ENCODE results near the gene LMTK3.

The LMTK3 gene

DNA sequence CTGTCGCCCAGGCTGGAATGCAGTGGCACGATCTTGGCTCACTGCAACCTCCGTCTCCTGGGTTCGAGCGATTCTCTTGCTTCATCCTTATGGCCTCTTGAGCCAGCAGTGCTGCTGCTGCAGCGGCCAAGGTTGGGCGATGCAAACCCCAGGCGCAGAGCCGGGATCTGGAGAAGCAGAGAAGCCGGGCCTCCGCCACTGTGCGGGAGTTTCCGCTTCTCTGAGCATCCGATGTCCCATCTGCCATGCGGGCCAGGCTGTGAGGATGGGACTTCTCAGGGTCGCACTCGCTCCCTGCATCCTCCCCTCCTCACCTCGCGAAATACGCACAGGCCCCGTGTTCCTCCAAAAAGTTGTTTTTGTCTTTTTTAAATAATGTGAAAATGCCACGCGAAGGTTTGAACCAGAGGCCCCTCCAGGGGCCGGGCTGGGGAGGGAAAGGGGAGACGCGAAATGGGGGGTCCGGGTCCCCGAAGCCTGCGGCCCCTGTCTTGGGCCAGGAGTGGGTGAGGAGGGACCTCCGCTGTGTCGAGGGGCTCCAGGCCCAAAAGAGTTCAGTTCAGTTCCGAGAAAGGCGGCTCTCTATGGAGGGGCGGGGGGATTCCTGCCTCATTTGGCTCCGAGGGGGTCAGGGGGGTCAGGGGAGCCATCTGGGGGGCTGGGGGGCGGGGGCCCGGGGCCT, 26.6 kb downstream of the LMTK3 start:
- no peak for DNase-seq

DNA sequence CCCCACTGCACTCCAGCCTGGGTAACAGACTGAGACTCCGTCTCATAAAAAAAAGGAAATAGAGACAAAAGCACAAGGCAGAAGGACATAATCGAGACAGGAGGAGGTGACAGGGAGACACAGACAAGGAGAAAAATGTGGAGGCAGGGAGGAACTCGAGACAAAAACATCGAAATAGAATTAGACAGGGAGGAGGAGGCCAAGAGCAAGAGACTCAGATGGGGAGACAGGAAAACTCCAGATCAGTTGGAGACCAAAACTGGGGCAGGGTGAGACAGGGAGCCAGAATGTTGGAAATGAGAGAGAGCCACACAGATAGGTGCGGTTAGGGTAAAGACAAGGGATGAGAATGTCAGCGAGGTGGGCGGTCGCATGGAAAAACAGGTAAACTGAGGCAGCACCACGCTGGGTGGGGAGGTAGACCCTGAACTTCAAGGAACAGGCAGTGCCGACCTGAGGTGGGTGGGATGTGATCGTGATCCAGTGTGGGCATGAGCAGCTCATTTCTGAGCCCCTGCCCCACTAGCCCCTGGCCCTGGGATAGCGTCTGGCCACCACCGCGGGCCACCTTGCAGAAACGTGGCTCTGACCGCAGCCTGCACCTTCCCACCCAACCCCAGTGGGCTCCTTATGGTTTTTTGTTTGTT, 27.3 kb downstream of the LMTK3 start:
- DNase-seq = no peak

DNA sequence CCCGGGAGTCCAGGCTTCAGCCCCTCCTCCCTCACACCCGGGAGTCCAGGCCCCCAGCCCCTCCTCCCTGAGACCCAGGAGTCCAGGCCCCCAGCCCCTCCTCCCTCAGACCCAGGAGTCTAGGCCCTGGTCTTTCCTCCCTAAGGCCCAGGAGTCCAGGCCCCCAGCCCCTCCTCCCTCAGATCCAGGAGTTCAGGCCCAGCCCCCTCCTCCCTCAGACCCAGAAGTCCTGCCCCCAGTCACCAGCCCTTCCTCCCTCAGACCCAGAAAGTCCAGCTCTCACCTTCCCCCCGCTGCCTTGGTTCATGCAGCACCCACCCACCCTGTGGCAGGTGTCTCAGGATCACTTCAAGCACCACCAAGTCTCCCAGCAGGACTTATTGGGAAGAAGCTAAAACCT, 28.3 kb downstream of the LMTK3 start:
- no peak for DNase-seq

DNA sequence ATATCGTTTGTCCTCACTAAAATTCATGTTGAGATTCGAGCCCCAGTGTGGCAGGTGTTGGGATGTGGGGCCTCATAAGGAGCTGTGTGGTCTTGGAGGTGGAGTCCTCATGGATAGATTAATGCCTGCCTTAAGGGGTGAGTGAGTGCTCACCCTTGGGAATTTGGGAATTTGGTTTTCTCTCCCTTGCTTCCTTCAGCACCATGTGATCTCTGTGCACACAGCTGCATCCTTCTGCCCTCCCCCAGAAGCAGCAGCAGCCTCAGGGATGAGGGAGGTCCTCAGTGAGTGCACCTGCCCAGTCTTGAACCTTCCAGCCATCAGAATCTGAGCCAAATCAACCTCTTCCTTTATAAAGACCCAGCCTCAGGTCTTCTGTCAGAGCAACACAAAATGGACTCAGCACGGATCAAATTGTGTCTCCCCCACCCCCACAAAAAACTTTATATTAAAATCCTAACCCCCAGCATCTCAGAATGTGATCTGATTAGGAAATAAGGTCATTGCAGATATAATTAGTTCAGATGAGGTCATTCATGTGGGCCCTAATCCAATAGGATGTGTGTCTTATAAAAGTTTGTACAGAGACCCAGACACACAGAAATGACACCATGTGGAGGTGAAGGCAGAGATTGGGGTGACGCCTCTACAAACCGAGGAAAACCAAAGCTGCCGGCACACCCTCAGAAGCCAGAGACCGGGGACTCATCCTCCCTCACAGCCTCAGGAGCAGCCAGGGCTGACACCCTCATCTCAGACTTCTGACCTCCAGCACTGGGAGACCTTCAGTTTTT, 29.6 kb downstream of the LMTK3 start:
- DNase-seq = peak; percentile 36

DNA sequence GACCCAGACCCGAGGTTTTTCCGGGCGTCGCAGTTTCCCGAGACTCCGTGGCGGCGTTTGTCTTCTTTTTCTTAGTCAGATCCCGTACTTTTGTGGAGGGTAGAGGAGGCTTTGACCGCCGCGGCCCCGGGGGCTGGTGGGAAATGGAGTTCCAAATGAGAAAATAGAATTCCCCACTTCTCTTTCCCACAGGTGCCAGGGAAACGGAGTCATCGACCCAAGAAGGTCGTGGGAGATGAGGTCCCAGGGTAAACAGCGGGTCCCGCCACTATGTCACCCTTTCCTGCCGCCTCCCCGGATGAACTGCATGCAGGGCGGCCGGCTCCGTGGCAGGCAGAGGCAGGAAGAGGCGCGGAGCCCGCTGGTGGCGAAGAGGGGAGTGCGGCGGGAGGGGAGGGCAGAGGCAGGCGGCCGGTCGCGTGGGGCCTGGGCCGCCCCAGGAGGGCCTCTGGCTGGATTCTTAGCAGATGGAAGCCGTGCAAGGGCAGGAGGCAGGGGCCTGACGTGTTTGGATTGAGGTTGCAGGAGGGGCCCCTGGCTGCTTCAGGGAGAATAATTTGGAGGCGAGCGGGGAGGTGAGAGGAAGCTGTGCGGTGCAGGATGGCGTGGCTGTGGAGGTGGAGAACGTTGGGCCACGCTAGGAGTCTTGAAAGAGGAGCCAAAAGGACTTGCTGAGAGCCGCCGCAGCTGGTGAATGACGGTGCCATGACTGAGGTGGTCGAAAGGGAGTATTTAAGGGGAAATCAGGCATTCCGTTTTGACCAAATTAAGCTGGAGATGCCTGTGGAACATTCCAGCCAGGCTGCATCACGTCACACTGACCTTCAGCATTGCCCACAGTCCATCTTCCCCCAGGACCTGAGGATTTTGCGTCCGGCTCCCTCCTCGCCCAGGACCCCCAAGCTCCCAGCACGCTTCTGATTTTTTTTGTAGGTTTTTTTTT, 30.8 kb downstream of the LMTK3 start:
- DNase-seq = peak; percentile 84

DNA sequence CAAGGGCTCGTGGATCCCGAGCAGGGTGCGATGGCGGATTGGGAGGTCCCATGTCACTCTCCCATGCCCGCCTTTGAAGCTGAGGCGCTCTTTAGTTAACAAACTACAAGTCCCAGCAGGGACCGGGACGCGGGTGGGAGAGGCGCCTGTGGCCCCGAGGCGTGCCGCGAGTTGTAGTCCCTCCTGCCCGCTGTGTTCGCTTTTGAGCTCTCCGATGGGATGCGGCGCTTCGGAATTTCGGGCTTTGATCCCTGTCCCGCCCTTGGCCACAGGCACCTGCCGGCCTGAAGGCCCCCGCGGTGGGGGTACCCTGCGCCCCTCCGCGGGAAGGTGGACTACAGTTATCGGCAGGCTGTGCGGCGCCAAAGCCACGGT, 31.5 kb downstream of the LMTK3 start:
- DNase-seq = peak; percentile 83

DNA sequence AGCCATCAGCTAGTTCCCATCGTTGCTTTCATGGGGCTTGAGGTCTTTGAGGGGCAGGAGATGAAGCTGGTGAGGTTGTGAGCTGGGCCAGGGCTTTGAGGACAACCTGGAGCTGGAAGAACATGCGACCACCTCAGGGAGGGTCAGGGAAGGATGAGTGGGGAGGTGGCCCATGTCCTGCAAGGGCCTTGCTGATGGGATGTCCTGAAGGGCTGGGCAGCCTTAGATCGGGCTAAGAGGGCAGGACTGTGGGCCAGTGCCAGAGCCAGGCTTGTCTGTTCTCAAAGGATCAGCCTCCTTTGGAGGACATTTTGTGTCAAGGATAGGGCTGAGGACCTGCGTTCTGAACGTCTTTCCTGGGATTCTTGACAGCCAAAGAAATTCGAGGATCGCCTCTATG, 31.9 kb downstream of the LMTK3 start:
- peak; percentile 54 for DNase-seq

DNA sequence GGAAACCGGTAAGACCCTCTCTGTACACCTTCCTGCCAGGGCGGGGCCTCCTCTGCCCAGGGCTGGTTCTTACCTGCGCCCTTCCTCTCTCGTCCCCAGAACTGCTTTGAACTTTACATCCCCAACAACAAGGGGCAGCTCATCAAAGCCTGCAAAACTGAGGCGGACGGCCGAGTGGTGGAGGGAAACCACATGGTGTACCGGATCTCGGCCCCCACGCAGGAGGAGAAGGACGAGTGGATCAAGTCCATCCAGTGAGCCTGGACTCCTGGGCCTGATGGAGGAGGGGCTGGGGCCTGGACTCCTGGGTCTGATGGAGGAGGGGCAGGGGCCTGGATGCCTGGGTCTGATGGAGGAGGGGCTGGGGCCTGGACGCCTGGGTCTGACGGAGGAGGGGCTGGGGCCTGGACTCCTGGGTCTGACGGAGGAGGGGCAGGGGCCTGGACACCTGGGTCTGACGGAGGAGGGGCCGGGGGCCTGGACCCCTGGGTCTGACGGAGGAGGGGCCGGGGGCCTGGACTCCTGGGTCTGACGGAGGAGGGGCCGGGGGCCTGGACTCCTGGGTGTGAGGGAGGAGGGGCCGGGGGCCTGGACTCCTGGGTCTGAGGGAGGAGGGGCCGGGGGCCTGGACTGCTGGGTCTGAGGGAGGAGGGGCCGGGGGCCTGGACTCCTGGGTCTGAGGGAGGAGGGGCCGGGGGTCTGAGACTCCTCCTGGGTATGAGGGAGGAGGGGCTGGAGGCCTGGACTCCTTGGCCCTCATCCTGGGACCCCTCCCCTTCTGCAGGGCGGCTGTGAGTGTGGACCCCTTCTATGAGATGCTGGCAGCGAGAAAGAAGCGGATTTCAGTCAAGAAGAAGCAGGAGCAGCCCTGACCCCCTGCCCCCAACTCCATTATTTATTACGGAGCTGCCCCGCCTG, 33.0 kb downstream of the LMTK3 start:
- no peak for DNase-seq

DNA sequence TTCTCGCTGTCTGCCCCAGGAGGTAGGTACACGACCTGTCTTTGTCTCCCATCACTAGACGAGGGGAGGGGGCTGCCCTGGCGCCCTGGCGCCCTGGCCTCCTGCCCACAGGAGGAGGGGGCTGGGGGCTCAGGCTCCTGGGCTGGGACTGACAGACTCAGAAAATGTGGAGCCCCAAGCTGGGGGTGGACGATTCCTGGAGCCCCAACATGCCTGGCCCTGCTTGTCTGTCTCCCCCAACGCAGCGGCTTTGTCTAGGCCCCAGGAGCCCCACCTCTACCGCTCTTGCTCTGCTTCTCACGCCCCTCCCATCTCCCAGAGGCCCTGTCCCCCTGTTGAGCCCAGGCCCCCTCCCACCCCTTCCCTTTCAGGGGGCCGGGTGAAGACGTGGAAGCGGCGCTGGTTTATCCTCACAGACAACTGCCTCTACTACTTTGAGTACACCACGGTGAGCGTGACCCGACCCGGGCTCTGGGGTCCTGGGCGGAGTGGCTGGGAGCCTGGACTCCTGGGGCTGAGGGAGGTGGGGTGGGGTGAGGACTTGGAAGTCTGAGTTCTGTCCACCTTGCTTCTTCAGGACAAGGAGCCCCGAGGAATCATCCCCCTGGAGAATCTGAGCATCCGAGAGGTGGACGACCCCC, 33.8 kb downstream of the LMTK3 start:
- DNase-seq = no peak

DNA sequence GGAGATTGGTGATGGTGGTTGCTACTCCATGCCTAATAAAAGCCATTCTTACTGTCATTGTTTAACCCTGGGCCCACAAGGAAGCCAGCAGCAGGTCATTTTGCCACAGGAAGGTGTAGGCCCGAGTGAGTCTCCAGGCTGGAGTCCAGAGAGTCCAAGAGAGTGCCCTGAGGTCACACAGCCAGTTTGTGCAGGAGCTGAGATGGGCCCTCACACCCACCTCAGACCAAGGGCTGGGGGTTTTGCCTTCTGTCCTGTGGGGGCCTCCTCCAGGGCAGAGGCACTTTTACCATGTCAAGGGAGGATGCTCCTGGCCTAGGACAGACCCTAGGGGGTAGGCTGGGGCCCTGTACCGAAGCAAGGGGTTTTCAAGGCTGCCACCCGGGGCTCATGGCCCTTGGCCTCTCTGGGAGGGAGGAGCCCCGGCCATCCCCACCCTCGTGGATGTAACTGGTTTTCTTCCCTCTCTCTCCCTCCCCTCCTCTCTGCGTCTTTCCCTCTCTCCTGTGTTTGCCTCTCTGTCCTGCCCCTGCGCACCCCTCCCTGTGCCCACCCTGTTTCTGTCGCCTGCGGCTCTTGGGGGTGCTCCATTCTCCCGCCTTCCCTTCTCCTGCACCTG, 34.5 kb downstream of the LMTK3 start:
- DNase-seq = no peak

DNA sequence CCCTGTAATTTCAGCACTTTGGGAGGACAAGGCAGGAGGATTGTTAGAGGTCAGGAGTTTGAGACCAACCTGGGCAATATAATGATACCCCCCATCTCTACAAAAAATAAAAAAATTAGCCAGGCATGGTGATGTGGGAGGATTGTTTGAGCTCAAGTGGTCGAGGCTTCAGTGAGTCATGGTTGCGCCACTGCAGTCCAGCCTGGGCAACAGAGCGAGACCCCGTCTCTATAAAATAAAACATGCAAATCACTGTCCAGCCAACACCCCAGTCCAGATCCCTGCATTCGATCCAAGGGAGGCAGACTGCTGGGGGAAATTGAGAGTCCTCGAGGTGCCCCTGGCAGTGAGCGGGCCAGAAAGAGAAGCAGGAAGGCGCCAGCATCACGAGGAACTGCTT, 35.5 kb downstream of the LMTK3 start:
- DNase-seq = no peak

DNA sequence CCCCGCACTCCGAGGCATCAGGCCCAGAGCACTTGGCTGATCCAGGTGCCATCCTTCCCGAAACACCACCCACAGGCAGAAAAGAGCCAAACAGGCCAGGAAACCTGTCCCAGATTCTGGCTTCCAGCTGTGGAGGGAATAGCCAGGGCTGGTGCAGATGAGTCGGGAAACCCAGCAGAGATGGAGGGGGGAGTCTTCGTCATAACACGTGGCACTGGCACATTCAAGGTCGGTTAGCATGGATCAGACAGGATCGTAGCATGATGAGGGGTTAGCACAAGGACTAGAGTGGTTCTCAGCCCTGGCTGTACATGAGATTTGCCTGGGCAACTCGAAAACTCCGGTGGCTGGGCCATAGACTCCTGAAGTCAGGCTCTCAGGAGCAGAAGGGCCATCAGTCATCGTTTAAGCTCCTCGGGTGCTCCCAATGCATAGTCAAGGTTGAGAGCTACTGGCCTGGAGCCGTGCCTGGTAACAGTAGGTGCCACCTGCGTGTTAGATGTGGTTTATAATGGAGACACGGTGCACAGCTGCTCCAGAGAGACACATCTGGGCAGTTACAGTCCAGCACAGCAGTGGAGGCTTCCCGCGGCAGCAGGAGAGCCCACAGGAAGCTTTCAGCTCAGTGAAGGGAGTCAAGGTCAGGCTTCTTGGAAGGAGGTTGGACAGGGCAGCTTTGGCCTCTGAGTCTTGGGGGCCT, 36.1 kb downstream of the LMTK3 start:
- DNase-seq = no peak

DNA sequence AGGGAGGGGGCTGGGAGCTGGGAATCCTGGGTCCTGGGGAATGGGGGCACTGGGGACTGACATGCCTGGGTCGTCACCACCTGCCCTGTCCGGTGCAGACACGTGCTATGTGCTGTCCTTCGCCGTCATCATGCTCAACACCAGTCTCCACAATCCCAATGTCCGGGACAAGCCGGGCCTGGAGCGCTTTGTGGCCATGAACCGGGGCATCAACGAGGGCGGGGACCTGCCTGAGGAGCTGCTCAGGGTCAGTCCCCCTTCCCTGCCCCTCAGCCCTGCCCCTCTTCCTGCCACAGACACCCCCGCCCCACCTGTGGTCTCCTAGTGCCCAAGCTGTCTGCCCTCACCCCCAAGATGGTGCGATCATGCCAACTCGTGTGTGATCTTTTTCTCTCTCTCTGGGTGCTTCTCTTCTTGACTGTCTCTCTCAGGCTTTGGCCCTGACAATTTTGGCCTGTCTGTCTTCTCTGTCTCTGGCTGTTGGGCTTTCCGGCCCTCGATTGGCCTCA, 37.5 kb downstream of the LMTK3 start:
- DNase-seq = no peak

DNA sequence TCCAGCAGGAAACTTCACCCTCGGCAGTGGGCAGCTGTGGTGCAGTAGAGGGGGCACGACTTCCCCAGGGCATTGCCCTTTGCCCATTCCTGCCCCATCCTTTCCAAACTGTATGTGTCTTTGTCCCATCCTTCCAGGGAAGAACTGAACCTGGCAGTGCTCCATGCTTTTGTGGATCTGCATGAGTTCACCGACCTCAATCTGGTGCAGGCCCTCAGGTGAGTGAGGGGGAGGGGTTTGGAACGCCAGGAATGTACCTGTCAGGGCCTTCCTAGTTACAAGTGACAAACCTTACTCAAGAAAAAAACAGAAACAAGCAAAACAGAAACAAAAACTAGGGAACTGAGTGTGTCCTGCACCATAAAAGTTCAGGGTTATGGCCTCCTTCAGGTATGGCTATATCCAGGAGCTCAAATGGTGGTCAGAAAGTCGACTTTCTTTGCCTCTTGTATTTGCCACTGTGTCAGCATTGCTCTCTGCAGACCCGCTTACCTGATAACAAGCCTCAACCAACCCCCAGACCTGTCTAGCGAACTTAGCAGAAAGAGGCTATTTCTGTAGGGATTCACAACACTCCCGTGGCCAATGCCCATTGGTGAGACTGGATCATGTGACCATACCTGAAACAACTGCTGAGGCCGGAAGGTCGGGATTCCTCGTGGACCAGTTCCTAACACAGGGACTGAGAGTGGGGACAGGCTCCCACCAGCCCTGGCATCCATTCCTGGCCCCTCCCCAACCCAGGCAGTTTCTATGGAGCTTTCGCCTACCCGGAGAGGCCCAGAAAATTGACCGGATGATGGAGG, 38.3 kb downstream of the LMTK3 start:
- DNase-seq = no peak

DNA sequence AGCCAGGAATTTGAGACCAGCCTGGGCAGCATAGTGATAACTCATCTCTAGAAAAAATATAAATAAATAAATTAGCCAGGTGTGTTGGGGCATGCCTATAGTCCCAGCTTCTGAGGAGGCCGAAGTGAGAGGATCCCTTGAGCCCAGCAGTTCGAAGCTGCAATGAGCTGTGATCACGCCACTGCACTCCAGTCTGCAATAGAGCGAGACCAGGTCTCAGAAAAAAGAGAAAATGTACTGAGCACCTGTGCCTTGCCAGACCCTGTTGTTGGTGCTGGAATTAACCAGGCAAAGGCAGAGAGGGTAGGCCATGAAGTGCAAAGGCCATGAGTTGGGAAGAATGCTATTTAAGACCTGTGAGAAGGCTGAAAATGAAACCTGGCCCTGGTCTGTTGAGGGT, 39.8 kb downstream of the LMTK3 start:
- DNase-seq = no peak

DNA sequence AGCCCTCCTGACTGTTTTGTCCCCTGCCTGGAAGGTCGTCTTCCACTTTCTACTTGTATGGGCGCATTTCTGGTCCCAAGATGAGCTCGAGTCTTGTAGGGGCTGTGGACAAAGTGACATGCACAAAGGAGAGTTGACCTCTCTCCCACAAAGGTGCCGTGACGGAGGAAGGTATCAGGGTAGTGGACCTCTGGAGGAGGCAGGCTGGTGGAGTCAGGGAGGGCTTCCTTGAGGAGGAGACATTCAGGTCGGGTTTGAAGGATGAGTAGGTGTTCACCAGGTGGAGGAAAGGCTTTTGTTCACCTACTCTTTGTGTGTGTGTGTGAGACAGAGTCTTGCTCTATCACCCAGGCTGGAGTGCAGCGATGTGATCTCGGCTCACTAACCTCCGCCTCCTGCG, 40.8 kb downstream of the LMTK3 start:
- DNase-seq = no peak

DNA sequence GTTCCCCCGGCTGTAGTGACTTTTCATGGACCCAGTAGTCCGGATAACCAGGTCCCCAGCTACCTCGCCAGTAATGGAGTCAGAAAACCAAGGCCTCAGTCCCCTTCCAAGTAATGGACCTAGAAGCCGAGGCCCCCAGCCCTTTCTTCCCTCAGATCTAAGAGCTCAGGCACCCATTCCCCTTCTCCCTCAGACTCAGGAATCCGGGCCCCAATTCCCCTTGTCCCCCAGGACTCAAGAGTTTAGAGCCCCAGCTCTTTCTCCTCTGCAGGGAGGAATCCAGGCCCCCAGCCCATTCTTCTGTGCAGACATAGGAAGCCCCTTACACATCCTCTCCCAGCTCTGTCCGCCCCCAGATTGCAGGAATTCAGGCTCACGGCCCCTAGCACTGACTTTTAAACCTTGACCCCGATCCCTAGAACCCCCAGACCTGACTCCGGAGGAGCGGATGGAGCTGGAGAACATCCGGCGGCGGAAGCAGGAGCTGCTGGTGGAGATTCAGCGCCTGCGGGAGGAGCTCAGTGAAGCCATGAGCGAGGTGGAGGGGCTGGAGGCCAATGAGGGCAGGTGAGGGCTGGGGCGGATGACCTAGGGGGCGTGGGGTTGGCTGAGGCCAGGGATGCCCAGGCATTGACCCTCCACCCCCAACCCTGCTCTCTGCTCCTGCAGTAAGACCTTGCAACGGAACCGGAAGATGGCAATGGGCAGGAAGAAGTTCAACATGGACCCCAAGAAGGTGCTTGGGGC, 41.5 kb downstream of the LMTK3 start:
- no peak for DNase-seq

DNA sequence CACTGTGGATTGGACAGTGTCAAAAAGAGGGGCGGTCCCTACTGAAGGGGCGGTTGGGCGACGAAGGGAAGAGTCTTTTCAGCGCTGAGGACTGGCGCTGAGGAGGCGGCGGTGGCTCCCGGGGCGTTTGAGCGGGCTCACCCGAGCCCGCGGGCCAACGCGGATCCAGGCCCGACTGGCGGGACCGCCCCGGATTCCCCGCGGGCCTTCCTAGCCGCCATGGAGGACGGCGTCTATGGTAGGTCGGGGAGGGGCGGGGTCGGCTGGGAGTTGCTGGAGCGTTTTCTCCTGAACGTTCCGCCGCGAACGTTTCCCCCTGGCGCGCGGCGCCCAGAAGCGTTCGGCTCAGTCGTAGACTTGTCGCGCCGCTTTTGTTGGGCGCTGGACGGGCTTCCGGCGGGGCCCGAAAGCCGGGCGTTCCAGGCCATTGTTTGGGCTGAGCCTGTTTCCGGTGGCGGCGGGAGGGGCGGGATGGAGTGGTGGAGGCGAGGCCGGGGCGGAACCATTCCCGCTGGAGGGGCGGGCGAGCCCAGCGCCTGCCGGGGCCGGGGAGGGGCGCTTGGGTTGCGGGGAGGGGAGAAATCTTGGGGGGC, 42.2 kb downstream of the LMTK3 start, which contains the start of gene CYTH2:
CYTH2 (plus strand) TSS at position 81 of the 593 bp plus-strand sequence; CDS start at position 220, 139 bp downstream.
- peak; percentile 93 for DNase-seq
